Measurements from ENCODE around the gene PAK4. TPM values are rescaled to one million over a fixed set of nuclear protein-coding genes. Genes with fewer than 3 reads are reported as not detected.

Gene PAK4
- total RNA-seq, 2 experiments from 2014 or later, result 16.5 to 17.9 TPM

GRCh38 chr19:39196860-39197562 lies 71.4 kb downstream of the PAK4 start, which contains the start of gene NCCRP1:
Gene NCCRP1 (plus strand): TSS chr19:39196964. CDS start chr19:39196983, 19 bp downstream.
- peak within 1 kb of the TSS; percentile 14 for H3K27ac Mint-ChIP-seq
- H3K36me3 Mint-ChIP-seq (ENCODE audit: low read depth), result no peaks in the 10 kb centered on the region
- H3K4me3 Mint-ChIP-seq, result peak within 1 kb of the TSS; percentile 20
- H3K27me3 Mint-ChIP-seq, result peaks cover 56% of the 10 kb centered on the region
- DNase-seq, result no peak
- H3K9me3 Mint-ChIP-seq, result no peaks in the 10 kb centered on the region
- ChIA-PET POLR2A (no interaction called here), CTCF (interaction anchor here (0.6 to 1.6 kb wide), 2 partner anchors 22 to 284 kb away, joined by 3 read pairs; partner anchors contain the start of gene TIMM50)
- peaks cover 23% of the 10 kb centered on the region for H3K4me1 Mint-ChIP-seq

GRCh38 chr19:39197808-39198207 lies 72.2 kb downstream of the PAK4 start:
- ChIA-PET POLR2A (no interaction called here), CTCF (interaction anchor here (0.6 to 1.6 kb wide), 2 partner anchors 23 to 283 kb away, joined by 3 read pairs; partner anchors contain the start of gene TIMM50)
- peaks cover 61% of the 10 kb centered on the region for H3K27me3 Mint-ChIP-seq
- peaks cover 23% of the 10 kb centered on the region for H3K4me1 Mint-ChIP-seq
- no peak for DNase-seq
- no peaks in the 10 kb centered on the region for H3K36me3 Mint-ChIP-seq (ENCODE audit: low read depth)
- no peaks in the 10 kb centered on the region for H3K9me3 Mint-ChIP-seq
- no peak overlapping the region for H3K4me3 Mint-ChIP-seq
- peak overlapping the region; percentile 14 for H3K27ac Mint-ChIP-seq

DNA sequence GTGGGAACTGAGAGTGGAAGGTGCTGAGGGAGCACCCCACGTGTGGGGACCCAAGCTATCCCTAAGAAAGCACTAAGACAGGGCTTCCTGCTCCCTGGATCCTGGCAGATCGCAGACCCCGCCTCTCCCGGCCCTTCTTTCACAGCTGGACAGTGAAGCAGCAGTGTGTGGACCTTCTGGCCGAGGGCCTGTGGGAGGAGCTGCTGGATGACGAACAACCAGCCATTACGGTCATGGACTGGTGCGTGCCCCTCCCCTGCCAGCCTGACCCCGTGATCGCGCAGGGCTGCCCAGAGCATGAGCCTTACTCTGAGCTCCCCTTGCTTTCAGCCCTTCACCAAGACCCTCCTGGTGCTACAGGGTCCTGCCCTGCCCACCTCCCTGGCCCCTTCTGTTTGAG lies 73.4 kb downstream of the PAK4 start:
- Mint-ChIP-seq H3K9me3 (no peaks in the 10 kb centered on the region), H3K27me3 (peaks cover 68% of the 10 kb centered on the region), H3K27ac (no peak overlapping the region), H3K4me3 (no peak overlapping the region), H3K4me1 (peaks cover 23% of the 10 kb centered on the region), H3K36me3 (ENCODE audit: low read depth) (no peaks in the 10 kb centered on the region)
- POLR2A ChIA-PET, result interaction anchor here (0.5 kb wide), 1 partner anchor 82 kb away, joined by 3 read pairs; no protein-coding TSS in a partner anchor
- CTCF ChIA-PET, result interaction anchor here (1.1 kb wide), 1 partner anchor 49 kb away, joined by 3 read pairs; no protein-coding TSS in a partner anchor
- no peak for DNase-seq

- peaks cover 21% of the 10 kb centered on the region for H3K4me1 Mint-ChIP-seq
- DNase-seq, result no peak
- H3K36me3 Mint-ChIP-seq (ENCODE audit: low read depth), result no peaks in the 10 kb centered on the region
- H3K9me3 Mint-ChIP-seq, result no peaks in the 10 kb centered on the region
- H3K4me3 Mint-ChIP-seq, result no peak overlapping the region
- peaks cover 71% of the 10 kb centered on the region for H3K27me3 Mint-ChIP-seq
- H3K27ac Mint-ChIP-seq, result no peak overlapping the region
- ChIA-PET CTCF (no interaction called here), POLR2A (no interaction called here)
These were observed 74.6 kb downstream of the PAK4 start for GRCh38 chr19:39200066-39200802.

DNA sequence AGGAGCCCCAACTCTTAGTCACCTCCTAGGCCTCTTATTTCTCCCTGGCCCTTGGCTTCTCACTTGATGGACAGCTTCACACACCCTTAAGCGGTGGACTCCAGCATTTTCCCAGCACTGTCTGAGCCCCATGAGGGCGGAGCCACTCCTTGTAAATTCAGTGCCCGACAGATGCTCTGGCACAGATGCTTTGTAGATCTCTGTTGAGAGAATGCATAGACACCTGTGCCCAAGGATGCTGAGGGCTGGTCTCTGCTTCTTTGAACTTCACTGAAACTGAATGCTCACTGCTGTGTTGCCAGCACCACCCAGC lies 75.2 kb downstream of the PAK4 start:
- no peak for DNase-seq
- ChIA-PET POLR2A (no interaction called here), CTCF (no interaction called here)
- H3K27ac Mint-ChIP-seq, result no peak overlapping the region
- H3K4me1 Mint-ChIP-seq, result peaks cover 16% of the 10 kb centered on the region
- H3K9me3 Mint-ChIP-seq, result no peaks in the 10 kb centered on the region
- no peak overlapping the region for H3K4me3 Mint-ChIP-seq
- no peaks in the 10 kb centered on the region for H3K36me3 Mint-ChIP-seq (ENCODE audit: low read depth)
- H3K27me3 Mint-ChIP-seq, result peaks cover 70% of the 10 kb centered on the region

GRCh38 chr19:39202998-39203355 lies 77.4 kb downstream of the PAK4 start:
- peaks cover 55% of the 10 kb centered on the region for H3K27me3 Mint-ChIP-seq
- H3K4me1 Mint-ChIP-seq, result no peaks in the 10 kb centered on the region

DNA sequence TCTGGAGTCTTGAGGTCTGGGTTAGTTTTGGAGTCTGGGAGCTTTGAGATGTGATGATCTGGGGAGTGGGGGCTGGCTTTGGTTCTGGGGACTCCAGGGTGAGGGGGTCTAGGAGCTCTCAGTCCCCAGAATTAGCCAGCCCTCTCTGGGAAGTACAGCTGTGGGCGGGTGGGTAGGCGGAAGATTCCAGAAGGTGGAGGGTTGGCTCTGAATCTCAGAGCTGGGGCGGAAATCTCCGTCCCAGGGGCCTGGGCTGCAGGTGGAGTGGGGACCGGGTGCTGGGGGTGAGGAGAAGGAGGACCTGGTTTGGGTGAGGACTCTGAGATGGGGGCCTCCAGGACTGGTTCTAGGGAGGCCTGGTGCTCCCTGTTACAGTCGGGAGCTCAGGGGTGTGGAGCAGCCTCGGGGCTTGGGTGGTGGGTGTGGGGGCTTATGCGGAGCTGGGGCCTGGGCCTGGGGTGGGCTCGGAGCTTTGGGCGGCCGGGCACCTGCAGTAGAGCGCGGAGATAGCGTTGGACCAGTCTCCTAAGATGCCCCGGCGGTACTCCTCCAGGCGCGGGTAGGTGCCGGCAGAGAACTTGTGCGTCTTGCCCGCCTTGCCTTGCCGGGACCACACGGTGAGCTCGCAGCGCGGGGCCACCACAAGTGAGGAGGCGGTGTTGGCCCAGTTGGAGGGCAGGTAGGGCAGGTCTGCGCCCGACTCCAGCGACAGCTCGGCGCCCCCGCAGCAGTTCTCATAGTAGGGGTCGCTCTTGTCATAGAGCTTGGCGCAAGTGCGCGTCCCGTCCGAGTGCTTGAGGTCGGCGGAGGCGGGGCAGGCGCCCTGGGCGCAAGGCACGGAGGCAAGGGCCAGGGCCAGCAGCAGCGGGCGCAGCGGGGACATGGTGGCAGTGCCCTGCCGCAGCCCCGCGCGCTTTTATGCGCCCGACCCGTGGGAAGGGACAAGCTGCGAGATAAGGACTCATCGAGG lies 78.1 kb downstream of the PAK4 start, which contains the start of gene SYCN:
Gene SYCN (minus strand): TSS at position 892 of the 970 bp plus-strand sequence. CDS start 9 bp downstream, at position 883.
- DNase-seq, result no peak
- Mint-ChIP-seq H3K36me3 (ENCODE audit: low read depth) (no peaks in the 10 kb centered on the region), H3K27ac (no peak within 1 kb of the TSS), H3K9me3 (no peaks in the 10 kb centered on the region), H3K4me1 (no peaks in the 10 kb centered on the region), H3K27me3 (peaks cover 48% of the 10 kb centered on the region), H3K4me3 (no peak within 1 kb of the TSS)
- CTCF ChIA-PET, result interaction anchor here (1.1 kb wide), 1 partner anchor 54 kb away, joined by 3 read pairs; no protein-coding TSS in a partner anchor
- POLR2A ChIA-PET, result no interaction called here

More at GRCh38 chr19:39202998-39203355, 77.4 kb downstream of the PAK4 start:
- POLR2A ChIA-PET, result no interaction called here
- no peak overlapping the region for H3K4me3 Mint-ChIP-seq
- DNase-seq, result no peak
- CTCF ChIA-PET, result interaction anchor here (1.1 kb wide), 1 partner anchor 53 kb away, joined by 3 read pairs; no protein-coding TSS in a partner anchor
- H3K9me3 Mint-ChIP-seq, result no peaks in the 10 kb centered on the region
- H3K27ac Mint-ChIP-seq, result no peak overlapping the region
- H3K36me3 Mint-ChIP-seq (ENCODE audit: low read depth), result no peaks in the 10 kb centered on the region

- Mint-ChIP-seq H3K9me3 (no peaks in the 10 kb centered on the region), H3K4me1 (no peaks in the 10 kb centered on the region), H3K4me3 (no peak overlapping the region), H3K27ac (no peak overlapping the region), H3K27me3 (peaks cover 42% of the 10 kb centered on the region), H3K36me3 (ENCODE audit: low read depth) (no peaks in the 10 kb centered on the region)
- ChIA-PET POLR2A (no interaction called here), CTCF (interaction anchor here (0.6 kb wide), 1 partner anchor 67 kb away, joined by 3 read pairs; no protein-coding TSS in a partner anchor)
- no peak for DNase-seq
These were observed 79.8 kb downstream of the PAK4 start for GRCh38 chr19:39205449-39205764.

- ChIA-PET POLR2A (no interaction called here), CTCF (interaction anchor here (2.1 kb wide), 1 partner anchor 132 kb away, joined by 7 read pairs; no protein-coding TSS in a partner anchor)
- H3K4me3 Mint-ChIP-seq, result no peak overlapping the region
- H3K36me3 Mint-ChIP-seq (ENCODE audit: low read depth), result no peaks in the 10 kb centered on the region
- H3K27me3 Mint-ChIP-seq, result peaks cover 38% of the 10 kb centered on the region
- no peak overlapping the region for H3K27ac Mint-ChIP-seq
- no peaks in the 10 kb centered on the region for H3K4me1 Mint-ChIP-seq
- DNase-seq, result no peak
- no peaks in the 10 kb centered on the region for H3K9me3 Mint-ChIP-seq
These were observed 80.5 kb downstream of the PAK4 start for GRCh38 chr19:39206122-39206521.

DNA sequence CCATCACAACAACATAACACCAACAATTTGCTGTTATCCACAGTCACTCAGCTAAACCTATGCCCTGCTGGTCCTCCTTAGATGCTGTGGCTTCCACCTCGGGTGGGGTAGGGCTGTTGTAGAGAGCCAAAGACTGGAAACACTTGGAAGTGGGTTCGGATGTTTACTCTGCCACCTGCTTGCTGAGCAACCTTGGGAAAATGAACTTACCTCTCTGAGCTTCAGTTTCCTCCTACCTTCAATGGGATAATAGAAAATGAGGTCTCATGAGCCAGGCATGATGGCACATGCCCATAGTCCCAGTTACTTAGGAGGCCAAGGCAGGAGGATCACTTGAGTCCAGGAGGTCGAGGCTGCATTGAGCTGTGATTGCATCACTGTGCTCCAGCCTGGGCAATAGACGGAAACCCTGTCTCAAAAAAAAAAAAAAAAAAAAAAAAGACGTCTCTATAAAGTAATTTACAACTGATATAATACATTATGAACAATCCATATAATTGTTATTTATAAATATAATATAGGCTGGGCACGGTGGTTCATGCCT lies 81.8 kb downstream of the PAK4 start:
- H3K4me3 Mint-ChIP-seq, result no peak overlapping the region
- no peaks in the 10 kb centered on the region for H3K36me3 Mint-ChIP-seq (ENCODE audit: low read depth)
- POLR2A ChIA-PET, result no interaction called here
- H3K9me3 Mint-ChIP-seq, result no peaks in the 10 kb centered on the region
- no peak overlapping the region for H3K27ac Mint-ChIP-seq
- DNase-seq, result no peak
- CTCF ChIA-PET, result interaction anchor here (0.7 to 2.1 kb wide), 2 partner anchors 16 to 131 kb away, joined by 3 to 7 read pairs; no protein-coding TSS in a partner anchor
- H3K4me1 Mint-ChIP-seq, result no peaks in the 10 kb centered on the region
- H3K27me3 Mint-ChIP-seq, result peaks cover 35% of the 10 kb centered on the region

DNA sequence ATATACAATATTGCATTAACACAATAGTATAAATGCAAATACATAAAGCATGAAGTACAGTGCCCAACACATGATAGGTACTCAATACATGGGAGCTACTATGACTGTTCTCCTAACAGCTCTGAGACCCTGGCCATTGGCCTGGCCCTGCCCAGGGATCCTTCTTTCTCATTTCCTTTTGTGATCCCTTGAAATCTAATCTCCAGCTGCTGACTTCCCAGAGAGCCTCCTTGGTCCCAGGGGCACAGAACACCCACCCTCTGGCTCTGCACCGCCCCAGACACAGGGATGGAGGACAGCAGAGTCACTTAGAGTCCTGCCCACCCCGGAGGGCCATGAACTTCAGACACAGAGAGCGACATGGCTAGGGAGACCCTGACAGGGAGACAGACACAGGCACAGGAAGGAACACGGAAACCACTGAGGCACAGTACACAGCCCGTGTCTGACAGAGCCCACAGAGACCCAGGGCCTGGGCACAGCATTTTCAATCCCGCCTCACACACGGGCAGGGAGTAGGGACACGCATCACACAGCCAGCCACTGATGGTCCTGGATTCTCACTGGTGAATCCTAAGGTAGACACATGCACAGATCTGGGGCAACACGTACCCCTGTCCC lies 82.7 kb downstream of the PAK4 start:
- ChIA-PET CTCF (interaction anchor here (2.1 kb wide), 1 partner anchor 130 kb away, joined by 7 read pairs; no protein-coding TSS in a partner anchor), POLR2A (no interaction called here)
- Mint-ChIP-seq H3K9me3 (no peaks in the 10 kb centered on the region), H3K36me3 (ENCODE audit: low read depth) (no peaks in the 10 kb centered on the region), H3K27me3 (peaks cover 26% of the 10 kb centered on the region), H3K4me1 (no peaks in the 10 kb centered on the region), H3K27ac (no peak overlapping the region), H3K4me3 (no peak overlapping the region)
- no peak for DNase-seq

- Mint-ChIP-seq H3K27ac (no peak overlapping the region), H3K4me1 (no peaks in the 10 kb centered on the region), H3K36me3 (ENCODE audit: low read depth) (no peaks in the 10 kb centered on the region), H3K9me3 (no peaks in the 10 kb centered on the region), H3K27me3 (peaks cover 19% of the 10 kb centered on the region), H3K4me3 (no peak overlapping the region)
- ChIA-PET POLR2A (no interaction called here), CTCF (no interaction called here)
- DNase-seq, result no peak
These were observed 83.6 kb downstream of the PAK4 start for GRCh38 chr19:39209196-39209595.

Measured in activated CD4-positive, alpha-beta T cell treated with anti-CD3 and anti-CD28 coated beads, Interleukin-2, amount 10 ng/mL, durations not matched to agents 7 days and 5 days (primary cell).